WTC11 (cell line): Measurements from ENCODE around the gene LOXL1.

Experiments used
- CREM ChIP-seq: sonication (generic); formaldehyde crosslinking; IDR thresholded peaks from 2 replicates; pipeline ENCODE4 v1.8.1; 2022; ENCODE audit warnings: mild to moderate bottlenecking, missing genetic modification reagents, moderate library complexity
- ESRRA ChIP-seq: sonication (generic); formaldehyde crosslinking; IDR thresholded peaks from 2 replicates; pipeline ENCODE4 v1.8.1; 2022; ENCODE audit warnings: mild to moderate bottlenecking, missing genetic modification reagents, borderline replicate concordance
- FOXK1 ChIP-seq: sonication (generic); formaldehyde crosslinking; IDR thresholded peaks from 2 replicates; pipeline ENCODE4 v1.8.0; 2022; ENCODE audit warnings: mild to moderate bottlenecking, moderate library complexity, missing genetic modification reagents
- HMGXB4 ChIP-seq: sonication (generic); formaldehyde crosslinking; IDR thresholded peaks from 2 replicates; pipeline ENCODE4 v1.8.1; 2023; ENCODE audit warnings: mild to moderate bottlenecking, moderate library complexity, missing genetic modification reagents
- NR2C2 ChIP-seq: sonication (generic); formaldehyde crosslinking; IDR thresholded peaks from 2 replicates; pipeline ENCODE4 v1.8.0; 2022; ENCODE audit warnings: mild to moderate bottlenecking, missing genetic modification reagents
- SMAD4 ChIP-seq: sonication (generic); formaldehyde crosslinking; IDR thresholded peaks from 2 replicates; pipeline ENCODE4 v1.8.0; 2022; ENCODE audit warnings: mild to moderate bottlenecking, missing genetic modification reagents
- ZNF138 ChIP-seq: sonication (generic); formaldehyde crosslinking; conservative IDR thresholded peaks from 2 replicates; pipeline ENCODE4 v1.8.1; 2022; ENCODE audit warnings: mild to moderate bottlenecking, moderate library complexity, missing genetic modification reagents
- ZNF263 ChIP-seq: sonication (generic); formaldehyde crosslinking; IDR thresholded peaks from 2 replicates; pipeline ENCODE4 v1.8.1; 2022; ENCODE audit warnings: low read depth, mild to moderate bottlenecking, moderate library complexity, missing genetic modification reagents
- TF ChIP-seq, protein P1 (sequence below): fragments of 200-600 bp; IDR thresholded peaks from 2 replicates; pipeline ENCODE4 v1.8.0; 2022; ENCODE audit warnings: antibody characterized with exemption
- TF ChIP-seq, protein P2 (sequence below): sonication (generic); formaldehyde crosslinking; conservative IDR thresholded peaks from 2 replicates; pipeline ENCODE4 v1.8.1; 2022; ENCODE audit warnings: mild to moderate bottlenecking, missing genetic modification reagents
- TF ChIP-seq, protein P3 (sequence below): sonication (generic); formaldehyde crosslinking; IDR thresholded peaks from 2 replicates; pipeline ENCODE4 v1.8.0; 2023; ENCODE audit warnings: mild to moderate bottlenecking, missing genetic modification reagents

DNA sequence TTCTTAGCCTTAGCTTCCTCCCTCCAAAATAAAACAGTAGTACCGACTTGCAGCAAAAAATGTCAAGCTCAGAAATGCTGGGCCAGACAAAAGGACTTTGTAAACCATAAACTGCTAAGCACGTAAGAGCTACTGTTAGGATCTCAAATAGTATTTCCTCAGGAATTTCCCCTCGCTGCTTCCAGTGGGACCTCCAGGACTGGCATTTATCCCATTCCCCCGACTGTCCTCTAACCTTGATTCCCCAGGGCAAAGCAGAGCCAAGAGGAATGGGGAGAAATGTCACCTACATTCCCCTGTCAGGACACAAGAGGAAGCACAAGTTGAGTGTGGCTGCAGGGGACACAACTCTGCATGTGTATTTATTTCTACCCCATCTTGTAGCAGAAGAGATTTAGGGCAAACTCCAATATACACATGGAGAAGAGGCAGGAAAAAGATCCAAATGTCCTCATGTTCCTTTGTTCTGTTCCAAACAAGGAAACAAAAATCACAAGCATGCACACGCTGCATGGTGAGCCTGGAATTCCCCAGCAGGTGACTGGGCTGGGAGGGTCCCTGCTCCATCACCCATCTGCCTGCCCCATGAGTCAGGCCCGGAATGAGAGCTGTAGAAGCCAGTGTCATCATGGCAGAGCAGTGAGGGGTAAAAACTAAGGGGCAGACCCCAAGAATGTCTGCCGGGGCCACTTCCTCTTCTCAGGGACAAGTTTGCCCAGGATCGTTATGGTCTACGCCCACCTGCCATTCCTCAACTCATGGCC is 61.6 kb downstream of the LOXL1 start:
- TF ChIP-seq, protein P1, sequence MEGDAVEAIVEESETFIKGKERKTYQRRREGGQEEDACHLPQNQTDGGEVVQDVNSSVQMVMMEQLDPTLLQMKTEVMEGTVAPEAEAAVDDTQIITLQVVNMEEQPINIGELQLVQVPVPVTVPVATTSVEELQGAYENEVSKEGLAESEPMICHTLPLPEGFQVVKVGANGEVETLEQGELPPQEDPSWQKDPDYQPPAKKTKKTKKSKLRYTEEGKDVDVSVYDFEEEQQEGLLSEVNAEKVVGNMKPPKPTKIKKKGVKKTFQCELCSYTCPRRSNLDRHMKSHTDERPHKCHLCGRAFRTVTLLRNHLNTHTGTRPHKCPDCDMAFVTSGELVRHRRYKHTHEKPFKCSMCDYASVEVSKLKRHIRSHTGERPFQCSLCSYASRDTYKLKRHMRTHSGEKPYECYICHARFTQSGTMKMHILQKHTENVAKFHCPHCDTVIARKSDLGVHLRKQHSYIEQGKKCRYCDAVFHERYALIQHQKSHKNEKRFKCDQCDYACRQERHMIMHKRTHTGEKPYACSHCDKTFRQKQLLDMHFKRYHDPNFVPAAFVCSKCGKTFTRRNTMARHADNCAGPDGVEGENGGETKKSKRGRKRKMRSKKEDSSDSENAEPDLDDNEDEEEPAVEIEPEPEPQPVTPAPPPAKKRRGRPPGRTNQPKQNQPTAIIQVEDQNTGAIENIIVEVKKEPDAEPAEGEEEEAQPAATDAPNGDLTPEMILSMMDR: no peak
- TF ChIP-seq ZNF263: no peak
- TF ChIP-seq ZNF138 (CRISPR knock-in tag): no peak
- TF ChIP-seq, protein P2, sequence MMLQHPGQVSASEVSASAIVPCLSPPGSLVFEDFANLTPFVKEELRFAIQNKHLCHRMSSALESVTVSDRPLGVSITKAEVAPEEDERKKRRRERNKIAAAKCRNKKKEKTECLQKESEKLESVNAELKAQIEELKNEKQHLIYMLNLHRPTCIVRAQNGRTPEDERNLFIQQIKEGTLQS: no peak
- no peak for TF ChIP-seq FOXK1 (CRISPR knock-in tag)
- TF ChIP-seq HMGXB4 (CRISPR knock-in tag): no peak
- TF ChIP-seq, protein P3, sequence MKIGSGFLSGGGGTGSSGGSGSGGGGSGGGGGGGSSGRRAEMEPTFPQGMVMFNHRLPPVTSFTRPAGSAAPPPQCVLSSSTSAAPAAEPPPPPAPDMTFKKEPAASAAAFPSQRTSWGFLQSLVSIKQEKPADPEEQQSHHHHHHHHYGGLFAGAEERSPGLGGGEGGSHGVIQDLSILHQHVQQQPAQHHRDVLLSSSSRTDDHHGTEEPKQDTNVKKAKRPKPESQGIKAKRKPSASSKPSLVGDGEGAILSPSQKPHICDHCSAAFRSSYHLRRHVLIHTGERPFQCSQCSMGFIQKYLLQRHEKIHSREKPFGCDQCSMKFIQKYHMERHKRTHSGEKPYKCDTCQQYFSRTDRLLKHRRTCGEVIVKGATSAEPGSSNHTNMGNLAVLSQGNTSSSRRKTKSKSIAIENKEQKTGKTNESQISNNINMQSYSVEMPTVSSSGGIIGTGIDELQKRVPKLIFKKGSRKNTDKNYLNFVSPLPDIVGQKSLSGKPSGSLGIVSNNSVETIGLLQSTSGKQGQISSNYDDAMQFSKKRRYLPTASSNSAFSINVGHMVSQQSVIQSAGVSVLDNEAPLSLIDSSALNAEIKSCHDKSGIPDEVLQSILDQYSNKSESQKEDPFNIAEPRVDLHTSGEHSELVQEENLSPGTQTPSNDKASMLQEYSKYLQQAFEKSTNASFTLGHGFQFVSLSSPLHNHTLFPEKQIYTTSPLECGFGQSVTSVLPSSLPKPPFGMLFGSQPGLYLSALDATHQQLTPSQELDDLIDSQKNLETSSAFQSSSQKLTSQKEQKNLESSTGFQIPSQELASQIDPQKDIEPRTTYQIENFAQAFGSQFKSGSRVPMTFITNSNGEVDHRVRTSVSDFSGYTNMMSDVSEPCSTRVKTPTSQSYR: no peak
- no peak for TF ChIP-seq CREM (CRISPR knock-in tag)
- no peak for TF ChIP-seq ESRRA (CRISPR knock-in tag)
- no peak for TF ChIP-seq SMAD4 (CRISPR knock-in tag)
- TF ChIP-seq NR2C2 (CRISPR knock-in tag): no peak
